HPDE6-E6E7 (cell line): ENCODE data around the gene ASTN1.

Experiments used
- DNase-seq: peaks from one replicate; pipeline ENCODE4 v3.0.0; 2011; ENCODE audit warnings: missing footprints; ENCODE audit errors: extremely low spot score

ASTN1 gene

GRCh38 chr1:176993587-176993986 is 170.9 kb downstream of the ASTN1 start:
- DNase-seq, result no peak

DNA sequence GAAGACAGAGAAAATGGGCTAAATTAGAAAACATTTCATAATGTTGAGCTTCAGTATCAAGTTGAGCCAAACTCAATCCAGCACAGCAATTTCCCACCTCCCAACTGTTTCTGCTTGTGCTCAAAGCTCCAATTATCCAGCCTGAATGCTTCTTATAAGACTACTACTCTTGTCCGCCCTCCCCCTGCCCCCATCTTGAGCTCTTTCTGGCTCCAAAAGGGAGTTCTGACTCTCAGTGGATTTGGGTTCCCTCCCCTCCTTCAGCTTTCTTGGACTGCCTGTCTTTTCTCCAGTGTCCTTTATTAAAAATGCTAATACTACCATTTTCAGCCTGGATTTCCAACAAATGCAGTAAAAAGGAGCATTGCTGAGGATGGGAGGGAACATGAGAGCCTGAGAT is 174.8 kb downstream of the ASTN1 start:
- DNase-seq, result no peak

DNA sequence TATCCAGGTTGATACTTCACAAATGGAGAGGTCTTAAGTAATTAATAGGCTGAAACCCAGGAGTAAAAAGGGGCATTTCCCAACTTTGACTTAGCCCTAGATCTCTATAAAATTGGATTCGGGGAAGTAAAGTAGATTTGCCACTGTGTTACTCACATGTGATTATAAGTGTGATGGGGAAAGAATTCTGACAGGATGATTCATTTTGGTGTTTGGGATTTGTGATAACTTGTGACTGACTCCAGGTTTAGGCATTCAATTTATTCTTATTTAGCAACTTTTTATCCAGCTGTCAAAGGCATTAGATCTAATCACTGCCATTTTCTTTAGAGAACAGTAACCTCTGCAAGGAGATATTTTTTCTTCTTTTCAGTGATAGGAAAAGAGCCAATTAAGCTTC is 175.5 kb downstream of the ASTN1 start:
- peak; percentile 22 for DNase-seq

GRCh38 chr1:176987016-176987415 is 177.5 kb downstream of the ASTN1 start:
- no peak for DNase-seq

GRCh38 chr1:176983731-176984130 is 180.8 kb downstream of the ASTN1 start:
- no peak for DNase-seq

- DNase-seq, result no peak
Measured at GRCh38 chr1:176976771-176977170, 187.7 kb downstream of the ASTN1 start.

GRCh38 chr1:176976225-176976624 is 188.3 kb downstream of the ASTN1 start:
- DNase-seq, result no peak

GRCh38 chr1:176964687-176965086 is 199.8 kb downstream of the ASTN1 start:
- DNase-seq, result no peak

DNA sequence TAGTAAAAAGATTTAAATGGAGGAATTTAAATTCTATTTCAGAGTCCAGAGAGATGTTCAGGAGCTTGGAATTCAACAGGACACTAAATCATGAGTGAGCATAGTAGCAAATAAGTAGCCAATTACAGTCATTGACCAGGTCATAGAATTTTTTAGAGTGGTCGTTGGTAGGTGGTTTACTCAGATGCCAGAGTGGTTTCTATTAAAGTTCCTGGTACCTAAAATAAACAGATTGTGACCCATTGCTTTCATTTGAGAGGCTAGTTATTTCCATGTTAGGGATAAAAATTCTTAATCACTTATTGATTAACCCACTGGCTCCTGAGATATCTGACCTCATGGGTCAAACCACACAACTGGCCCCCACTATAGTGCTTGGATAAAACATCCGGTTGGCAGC is 201.3 kb downstream of the ASTN1 start:
- DNase-seq, result no peak

- no peak for DNase-seq
Measured at GRCh38 chr1:176961678-176962077, 202.8 kb downstream of the ASTN1 start.

DNA sequence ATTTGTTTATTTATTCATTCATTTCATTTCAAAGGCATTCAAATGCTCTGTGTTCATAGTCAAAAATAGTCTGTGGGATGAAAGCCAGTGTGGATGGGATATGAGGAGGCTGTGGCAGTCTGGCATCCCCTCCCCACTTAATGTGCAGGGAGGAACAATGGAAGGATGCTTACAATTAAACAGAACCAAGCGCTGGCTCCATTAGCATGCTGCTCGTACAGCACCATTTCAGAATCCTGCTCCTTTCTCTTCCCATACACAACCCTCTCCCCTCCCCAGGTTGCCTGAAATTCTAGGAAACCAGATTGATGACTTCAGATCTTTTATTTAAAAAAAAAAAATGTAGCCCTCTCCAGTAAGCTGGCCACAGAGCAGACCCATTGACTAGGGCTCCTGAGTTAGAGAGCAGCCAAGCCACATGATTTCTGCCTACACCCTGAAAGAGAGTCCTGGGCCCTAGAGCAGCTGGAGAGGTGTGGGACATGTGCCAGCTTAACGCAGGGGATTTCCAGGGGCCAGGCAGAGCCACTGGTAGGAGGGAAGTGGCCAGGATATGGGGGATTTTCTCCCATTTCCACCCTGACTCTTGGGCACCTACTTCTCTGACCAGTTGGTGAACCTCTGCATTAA is 205.2 kb downstream of the ASTN1 start:
- DNase-seq, result no peak

- no peak for DNase-seq
Measured at GRCh38 chr1:176957603-176958002, 206.9 kb downstream of the ASTN1 start.

GRCh38 chr1:176954242-176954641 is 210.3 kb downstream of the ASTN1 start:
- DNase-seq, result no peak

DNA sequence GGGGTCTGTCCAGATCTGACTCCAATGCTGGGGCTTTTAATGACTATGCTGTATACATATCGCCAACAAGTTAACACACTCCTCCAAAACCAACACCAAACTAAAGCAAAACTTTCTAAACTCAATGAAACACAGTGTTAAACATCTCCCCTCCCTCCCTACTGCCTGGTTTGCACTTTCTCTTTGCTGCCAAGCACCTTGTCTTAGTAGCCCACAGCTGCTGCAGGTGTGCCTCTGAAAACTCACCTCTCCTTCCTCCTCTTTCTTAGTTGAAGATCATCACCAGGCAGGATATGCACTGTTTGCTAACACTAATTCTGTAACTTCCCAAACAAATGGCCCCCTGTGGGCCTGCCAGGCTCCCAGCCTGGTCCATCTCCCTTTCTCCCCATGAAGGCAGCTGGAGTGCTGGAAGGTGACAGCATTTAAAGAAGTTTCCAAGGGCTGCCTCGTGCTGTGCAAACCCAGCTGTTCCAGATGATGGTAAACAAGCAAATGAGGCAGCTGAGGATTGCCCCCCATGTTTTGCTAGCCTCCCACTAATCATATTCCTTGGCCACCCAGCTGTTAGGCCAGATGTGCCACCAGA is 213.7 kb downstream of the ASTN1 start:
- no peak for DNase-seq

- peak; percentile 21 for DNase-seq
Measured at GRCh38 chr1:176949033-176949662, 215.4 kb downstream of the ASTN1 start.

DNA sequence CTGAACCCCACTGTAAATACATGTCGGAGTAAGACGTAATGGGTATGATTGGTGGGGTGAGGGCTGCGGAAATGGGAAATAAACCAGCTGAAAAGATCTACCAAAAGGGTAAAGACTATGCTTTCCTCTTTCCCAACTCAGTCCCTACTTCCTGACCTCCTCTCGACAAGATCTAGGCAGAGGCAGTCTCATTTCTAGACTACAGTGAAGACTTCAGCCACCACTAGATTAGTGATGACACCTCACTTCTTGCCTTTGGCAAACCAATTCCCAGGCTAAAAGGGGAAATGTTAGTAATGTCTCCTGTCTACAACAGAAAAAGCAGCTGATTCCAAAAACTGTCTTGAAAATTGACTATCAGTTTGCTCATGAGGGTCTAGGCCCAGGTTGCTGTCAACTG is 219.9 kb downstream of the ASTN1 start:
- no peak for DNase-seq

DNA sequence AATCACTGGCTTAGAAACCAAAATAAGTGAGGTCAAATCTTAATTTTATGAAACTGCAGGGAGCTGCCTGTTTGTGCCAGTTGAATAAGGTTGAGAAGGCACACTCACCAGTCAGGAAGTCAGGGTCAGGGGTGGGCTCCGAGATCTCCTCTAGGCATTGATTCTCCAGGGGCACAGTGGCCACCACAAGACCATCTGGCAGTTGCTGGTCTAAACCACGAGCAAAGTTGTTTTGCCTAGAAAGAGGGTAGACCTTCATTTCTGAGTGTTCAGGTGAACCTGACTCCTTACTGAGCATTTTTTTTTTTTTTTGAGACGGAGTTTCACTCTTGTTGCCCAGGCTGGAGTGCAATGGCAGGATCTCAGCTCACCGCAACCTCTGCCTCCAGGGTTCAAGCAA is 220.7 kb downstream of the ASTN1 start:
- DNase-seq, result no peak

- no peak for DNase-seq
Measured at GRCh38 chr1:176942346-176942745, 222.2 kb downstream of the ASTN1 start.

- DNase-seq, result no peak
Measured at GRCh38 chr1:176939993-176940392, 224.5 kb downstream of the ASTN1 start.

DNA sequence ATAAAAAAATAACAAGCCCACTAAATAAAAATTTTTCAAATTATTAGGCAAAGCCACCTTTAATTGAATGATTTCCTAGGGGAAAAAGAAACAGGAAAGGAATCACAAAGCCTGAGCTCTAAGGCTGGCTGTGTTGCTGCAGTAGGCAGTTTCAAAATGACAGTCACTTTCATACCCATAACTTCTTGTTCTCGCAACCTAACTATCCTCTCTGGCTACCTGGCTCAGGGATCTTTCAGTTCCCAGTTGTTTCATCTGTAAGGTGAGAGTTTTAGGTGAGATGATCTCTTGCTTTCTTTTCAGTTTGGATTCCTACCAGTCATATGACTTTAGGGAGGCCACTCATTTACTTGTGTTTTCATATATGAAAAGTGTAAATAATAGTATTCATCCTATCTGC is 226.1 kb downstream of the ASTN1 start:
- no peak for DNase-seq

DNA sequence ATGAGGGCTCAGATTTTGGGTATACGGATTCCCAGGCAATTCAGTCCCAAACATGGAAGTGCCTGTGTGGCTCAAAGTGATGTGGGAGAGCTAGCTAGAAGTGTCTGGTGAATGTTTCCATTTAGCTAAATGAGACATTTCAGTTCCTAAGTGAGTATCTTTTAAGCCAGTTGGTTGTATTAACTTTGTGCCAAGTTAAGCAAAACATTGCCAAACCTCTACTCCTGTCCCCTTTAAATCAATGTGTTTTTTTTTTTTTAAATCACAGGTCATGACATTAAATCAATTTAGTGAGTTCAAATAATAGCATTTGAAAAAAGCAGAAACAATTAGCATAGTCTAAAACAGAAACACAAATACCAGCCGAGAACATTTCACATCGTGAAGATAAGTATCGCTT is 230.1 kb downstream of the ASTN1 start:
- no peak for DNase-seq

DNA sequence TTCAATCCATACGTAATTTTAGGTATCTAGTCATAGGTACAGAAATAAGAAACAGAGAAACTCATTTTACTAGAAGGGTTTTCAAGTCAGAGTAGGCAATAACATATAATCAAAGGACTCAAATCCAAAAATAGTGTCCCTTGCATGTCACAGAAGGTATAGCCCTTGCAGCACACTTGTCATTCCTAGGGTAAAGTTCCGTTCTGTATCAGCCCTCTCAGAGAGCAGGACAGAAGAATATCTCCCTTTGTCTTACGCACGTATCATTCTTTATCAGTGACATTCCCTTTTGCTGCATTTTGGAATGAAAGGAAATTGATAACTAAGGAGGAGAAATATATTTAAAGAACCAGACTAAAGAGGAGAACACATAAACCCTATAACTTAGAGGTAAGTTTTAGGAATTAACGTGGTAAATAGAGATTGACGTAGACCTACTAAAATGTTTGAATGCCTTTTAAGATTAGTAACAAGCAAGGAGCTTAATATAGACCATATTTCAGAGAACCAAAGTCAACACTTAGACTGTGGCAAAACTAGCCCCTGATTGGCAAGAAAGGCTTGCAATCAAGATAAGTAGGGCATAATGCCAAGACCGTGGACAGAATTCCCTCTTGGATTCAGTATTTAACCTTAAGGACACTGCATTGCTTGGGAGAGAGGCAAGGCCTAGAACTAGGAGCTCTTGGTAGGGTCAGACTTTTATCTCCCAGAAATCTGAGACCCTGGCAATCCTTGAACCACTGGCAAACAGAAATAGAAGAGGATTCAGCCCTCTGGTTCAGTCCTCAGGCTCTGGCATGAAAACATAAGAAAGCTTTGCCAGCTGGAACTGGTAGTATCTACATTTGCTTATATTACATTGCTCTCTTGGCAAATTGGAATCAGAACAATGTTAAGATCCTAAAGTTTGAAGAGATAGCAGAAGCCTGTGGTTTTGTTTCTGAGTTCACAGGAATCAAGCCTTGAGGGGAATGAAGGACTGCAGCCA is 232.1 kb downstream of the ASTN1 start:
- no peak for DNase-seq
